CD4-positive, alpha-beta T cell treated with Interferon gamma for 1 hour (primary cell): Measurements from ENCODE around the gene FOXM1.

ENCODE experiments used
- DNase-seq: peaks from one replicate; pipeline ENCODE4 v3.0.0-alpha.2; 2020

The FOXM1 gene

GRCh38 chr12:2835691-2836403 lies 41.1 kb downstream of the FOXM1 start:
- no peak for DNase-seq

GRCh38 chr12:2834581-2835491 lies 42.1 kb downstream of the FOXM1 start, which contains the start of gene NRIP2:
TSS of gene NRIP2 (minus strand) at chr12:2835035. CDS start at chr12:2834983, 52 bp downstream.
- no peak for DNase-seq

DNA sequence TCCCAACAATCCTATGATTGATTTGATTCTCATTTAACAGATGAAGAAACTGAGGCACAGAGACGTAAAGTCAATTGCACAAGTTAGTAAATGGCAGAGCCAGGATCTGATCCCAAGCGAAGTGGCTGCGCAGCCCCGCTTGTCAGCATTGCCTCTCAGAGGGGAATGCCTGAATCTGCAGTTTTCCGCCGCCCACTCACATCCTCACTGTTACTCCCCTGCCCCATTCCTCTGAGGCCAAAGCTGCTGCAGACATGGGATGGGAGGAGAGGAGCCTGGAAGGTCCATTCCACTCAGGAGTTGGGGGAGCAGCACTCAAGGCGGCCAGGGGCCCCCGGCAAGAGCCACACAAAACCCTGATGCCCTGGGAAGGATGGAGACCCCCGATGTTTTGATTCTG lies 43.2 kb downstream of the FOXM1 start:
- DNase-seq: no peak

- DNase-seq: no peak
Measured at GRCh38 chr12:2833327-2833726, 43.6 kb downstream of the FOXM1 start.

- no peak for DNase-seq
Measured at GRCh38 chr12:2832550-2833127, 44.3 kb downstream of the FOXM1 start.

GRCh38 chr12:2829275-2829674 lies 47.7 kb downstream of the FOXM1 start:
- no peak for DNase-seq

GRCh38 chr12:2826721-2827515 lies 50.1 kb downstream of the FOXM1 start:
- no peak for DNase-seq

- DNase-seq: no peak
Measured at GRCh38 chr12:2826036-2826435, 50.9 kb downstream of the FOXM1 start.

DNA sequence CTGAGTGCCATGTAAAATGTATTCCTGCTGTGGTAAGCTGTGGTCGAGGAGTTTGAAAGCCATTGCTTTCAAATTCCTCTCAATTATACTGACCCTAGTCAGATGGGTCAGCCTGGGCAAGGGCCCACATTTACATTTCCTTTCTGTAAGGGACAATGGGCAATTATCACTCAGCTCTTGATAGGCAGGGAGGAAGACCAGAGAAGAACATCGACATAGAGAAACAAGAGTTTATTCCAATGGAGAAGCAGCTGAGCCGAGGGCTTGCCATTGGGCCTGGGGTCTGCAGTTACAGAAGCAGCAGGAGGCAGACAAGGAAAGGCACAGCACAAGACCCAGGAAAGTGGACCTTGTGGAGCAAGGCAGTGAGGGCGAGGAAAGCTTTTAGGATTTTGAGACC lies 51.8 kb downstream of the FOXM1 start:
- no peak for DNase-seq

- DNase-seq: no peak
Measured at GRCh38 chr12:2824541-2824940, 52.4 kb downstream of the FOXM1 start.

DNA sequence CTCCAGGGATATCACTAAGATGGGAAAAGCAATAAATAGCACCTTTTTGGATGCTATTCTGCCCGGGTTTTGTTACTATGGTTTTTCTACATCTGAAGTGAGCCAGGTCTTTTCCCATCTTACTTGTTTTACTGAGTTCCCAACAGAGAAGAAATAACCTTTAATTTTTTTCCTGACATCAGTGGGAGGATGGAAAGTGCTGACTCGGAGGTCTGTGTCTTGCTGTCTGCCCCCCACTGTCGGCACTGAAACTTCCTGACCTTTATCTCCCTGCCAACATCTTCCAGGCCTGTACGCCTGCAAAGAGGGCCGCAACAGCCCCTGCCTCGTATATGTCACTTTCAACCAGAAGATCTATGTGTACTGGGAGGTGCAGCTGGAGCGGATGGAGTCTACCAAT lies 53.5 kb downstream of the FOXM1 start:
- no peak for DNase-seq

GRCh38 chr12:2820432-2820831 lies 56.5 kb downstream of the FOXM1 start:
- DNase-seq: no peak

GRCh38 chr12:2819810-2820209 lies 57.2 kb downstream of the FOXM1 start:
- no peak for DNase-seq

DNA sequence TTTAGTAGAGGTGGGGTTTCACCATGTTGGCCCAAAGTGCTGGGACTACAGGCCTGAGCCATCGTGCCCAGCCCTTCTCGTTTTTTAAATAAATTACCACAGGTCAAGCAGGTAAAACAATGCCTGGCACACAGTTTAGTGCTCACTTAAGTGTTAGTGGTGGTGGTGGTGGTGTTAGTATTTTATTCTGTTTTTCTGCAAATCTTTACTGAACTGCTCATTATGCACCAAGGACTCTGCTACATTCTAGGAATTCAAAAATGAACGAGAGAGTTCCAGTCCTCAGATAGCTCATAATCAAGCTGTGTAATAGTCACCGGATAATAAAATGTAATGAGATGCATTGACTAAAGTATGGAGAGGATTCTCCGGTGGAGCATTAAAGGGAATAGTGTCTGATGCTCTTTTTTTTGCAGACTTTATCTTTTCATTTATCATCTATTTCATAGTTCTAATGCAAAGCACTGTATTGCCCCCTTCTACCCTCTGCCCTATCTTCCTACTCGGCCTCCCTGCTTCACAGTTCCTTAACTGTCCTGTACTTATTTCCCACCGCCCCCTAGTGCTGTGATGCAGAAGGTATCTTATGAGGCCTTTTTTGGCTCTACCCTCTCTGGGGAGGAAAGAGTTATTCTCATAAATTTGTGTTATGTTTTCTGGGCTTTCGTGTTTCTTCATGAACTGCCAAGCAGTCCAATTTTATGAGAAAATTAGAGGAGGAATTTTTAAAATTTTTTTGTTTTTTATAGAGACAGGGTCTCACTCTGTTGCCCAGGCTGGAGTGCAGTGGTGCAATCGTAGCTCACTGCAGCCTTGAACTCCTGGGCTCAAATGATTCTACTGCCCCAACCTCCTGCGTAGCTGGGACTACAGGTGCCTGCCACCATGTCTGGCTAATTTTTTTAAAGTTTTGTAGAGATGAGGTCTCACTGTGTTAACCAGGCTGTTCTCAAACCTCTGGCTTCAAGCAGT lies 63.5 kb downstream of the FOXM1 start:
- DNase-seq: peak; percentile 26

- peak; percentile 97 for DNase-seq
Measured at GRCh38 chr12:2812290-2813213, 64.4 kb downstream of the FOXM1 start, which contains the start of gene ITFG2. TSS of gene ITFG2 (plus strand) at chr12:2812668. CDS start at chr12:2812761, 93 bp downstream.

DNA sequence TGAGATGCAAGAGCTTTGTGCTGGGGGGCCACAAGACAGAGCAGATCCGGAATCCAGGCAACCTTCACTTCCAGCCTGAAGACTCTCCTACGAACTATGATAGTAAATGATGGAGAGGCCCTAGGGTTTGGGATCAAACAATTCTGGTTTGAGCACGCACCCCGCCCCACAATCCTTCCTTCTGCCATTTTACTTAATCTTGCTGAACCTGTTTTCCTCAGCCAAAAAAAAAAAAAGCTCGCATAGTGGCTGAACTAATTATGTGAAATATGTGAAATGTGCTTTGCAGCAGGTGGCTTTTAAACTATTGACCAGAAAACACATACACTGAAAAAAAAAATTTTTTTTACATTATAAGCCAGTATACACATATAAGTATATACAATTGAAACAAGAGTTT lies 65.2 kb downstream of the FOXM1 start:
- DNase-seq: no peak
